Activated naive CD8-positive, alpha-beta T cell treated with anti-CD3 and anti-CD28 coated beads, Interleukin-2, amount 50 U/mL, for 24 hours (primary cell): Measurements from ENCODE around the gene ENO2.

Experiments used
- ATAC-seq: fragments of 150-1000 bp; cut with Tn5 transposase; one replicate; pipeline ENCODE4 v1.10.0; 2021
- DNase-seq: peaks from one replicate; pipeline ENCODE4 v3.0.0; 2021
- H3K27ac Mint-ChIP-seq: one replicate; pipeline ENCODE4 v1.8.0; 2021; ENCODE audit warnings: mild to moderate bottlenecking, mixed read lengths
- H3K27me3 Mint-ChIP-seq: one replicate; pipeline ENCODE4 v1.8.0; 2021; ENCODE audit warnings: mixed read lengths
- H3K36me3 Mint-ChIP-seq: one replicate; pipeline ENCODE4 v1.8.0; 2021; ENCODE audit warnings: low read depth, mixed read lengths
- H3K4me1 Mint-ChIP-seq: one replicate; pipeline ENCODE4 v1.8.0; 2021; ENCODE audit warnings: mixed read lengths
- H3K4me3 Mint-ChIP-seq: one replicate; pipeline ENCODE4 v1.8.0; 2021; ENCODE audit warnings: mild to moderate bottlenecking, moderate library complexity, mixed read lengths
- H3K9me3 Mint-ChIP-seq: one replicate; pipeline ENCODE4 v1.8.0; 2021; ENCODE audit warnings: mixed read lengths

Gene ENO2

GRCh38 chr12:6928022-6928702, 13.8 kb downstream of the ENO2 start:
- H3K36me3 Mint-ChIP-seq = peaks cover 8% of the 10 kb centered on the region
- H3K27ac Mint-ChIP-seq = peak overlapping the region; percentile 91
- H3K4me1 Mint-ChIP-seq = peaks cover 59% of the 10 kb centered on the region
- DNase-seq = no peak
- no peaks in the 10 kb centered on the region for H3K27me3 Mint-ChIP-seq
- H3K4me3 Mint-ChIP-seq = peak overlapping the region; percentile 83
- no peaks in the 10 kb centered on the region for H3K9me3 Mint-ChIP-seq
- peak; percentile 4 for ATAC-seq

- DNase-seq (no peak), ATAC-seq (no peak)
- H3K4me3 Mint-ChIP-seq = peak overlapping the region; percentile 83
- H3K4me1 Mint-ChIP-seq = peaks cover 60% of the 10 kb centered on the region
- H3K27me3 Mint-ChIP-seq = no peaks in the 10 kb centered on the region
- H3K9me3 Mint-ChIP-seq = no peaks in the 10 kb centered on the region
- peaks cover 8% of the 10 kb centered on the region for H3K36me3 Mint-ChIP-seq
- H3K27ac Mint-ChIP-seq = peak overlapping the region; percentile 91
Measured at GRCh38 chr12:6928703-6929407, 14.5 kb downstream of the ENO2 start.

GRCh38 chr12:6929466-6930452, 15.4 kb downstream of the ENO2 start:
- Mint-ChIP-seq H3K4me3 (peak overlapping the region; percentile 83), H3K4me1 (peaks cover 58% of the 10 kb centered on the region), H3K9me3 (no peaks in the 10 kb centered on the region), H3K36me3 (peaks cover 12% of the 10 kb centered on the region), H3K27ac (peak overlapping the region; percentile 91), H3K27me3 (no peaks in the 10 kb centered on the region)
- ATAC-seq (no peak), DNase-seq (no peak)

- Mint-ChIP-seq H3K4me3 (no peak overlapping the region), H3K36me3 (peaks cover 25% of the 10 kb centered on the region)
Measured at GRCh38 chr12:6932766-6933165, 18.4 kb downstream of the ENO2 start.

GRCh38 chr12:6934110-6934509, 19.7 kb downstream of the ENO2 start:
- Mint-ChIP-seq H3K36me3 (peaks cover 31% of the 10 kb centered on the region), H3K27ac (peak overlapping the region; percentile 66), H3K4me1 (peaks cover 67% of the 10 kb centered on the region), H3K27me3 (no peaks in the 10 kb centered on the region), H3K4me3 (no peak overlapping the region), H3K9me3 (no peaks in the 10 kb centered on the region)
- no peak for DNase-seq
- no peak for ATAC-seq

More at GRCh38 chr12:6932766-6933165, 18.4 kb downstream of the ENO2 start:
- H3K4me1 Mint-ChIP-seq = peaks cover 68% of the 10 kb centered on the region
- ATAC-seq = no peak
- H3K9me3 Mint-ChIP-seq = no peaks in the 10 kb centered on the region
- H3K27ac Mint-ChIP-seq = peak overlapping the region; percentile 68
- DNase-seq = no peak
- H3K27me3 Mint-ChIP-seq = no peaks in the 10 kb centered on the region

- DNase-seq (no peak), ATAC-seq (no peak)
- Mint-ChIP-seq H3K36me3 (peaks cover 38% of the 10 kb centered on the region), H3K4me1 (peaks cover 62% of the 10 kb centered on the region), H3K9me3 (no peaks in the 10 kb centered on the region), H3K4me3 (peak overlapping the region; percentile 86), H3K27ac (peak overlapping the region; percentile 95), H3K27me3 (no peaks in the 10 kb centered on the region)
Measured at GRCh38 chr12:6935371-6936193, 21.2 kb downstream of the ENO2 start.

GRCh38 chr12:6936194-6936635, 21.8 kb downstream of the ENO2 start:
- ATAC-seq (no peak), DNase-seq (no peak)
- H3K27me3 Mint-ChIP-seq = no peaks in the 10 kb centered on the region
- H3K36me3 Mint-ChIP-seq = peaks cover 35% of the 10 kb centered on the region
- H3K27ac Mint-ChIP-seq = peak overlapping the region; percentile 95
- H3K4me3 Mint-ChIP-seq = peak overlapping the region; percentile 86
- no peaks in the 10 kb centered on the region for H3K9me3 Mint-ChIP-seq
- peaks cover 56% of the 10 kb centered on the region for H3K4me1 Mint-ChIP-seq

GRCh38 chr12:6936636-6937480, 22.5 kb downstream of the ENO2 start:
- Mint-ChIP-seq H3K4me3 (peak overlapping the region; percentile 86), H3K36me3 (peaks cover 38% of the 10 kb centered on the region), H3K27me3 (no peaks in the 10 kb centered on the region), H3K27ac (peak overlapping the region; percentile 95), H3K4me1 (peaks cover 56% of the 10 kb centered on the region), H3K9me3 (no peaks in the 10 kb centered on the region)
- ATAC-seq (peak; percentile 60), DNase-seq (peak; percentile 74)

- peak overlapping the region; percentile 86 for H3K4me3 Mint-ChIP-seq
- ATAC-seq = peak; percentile 87
- DNase-seq = peak; percentile 93
- H3K27me3 Mint-ChIP-seq = no peaks in the 10 kb centered on the region
- peaks cover 39% of the 10 kb centered on the region for H3K36me3 Mint-ChIP-seq
- peaks cover 55% of the 10 kb centered on the region for H3K4me1 Mint-ChIP-seq
- peak overlapping the region; percentile 95 for H3K27ac Mint-ChIP-seq
- H3K9me3 Mint-ChIP-seq = no peaks in the 10 kb centered on the region
Measured at GRCh38 chr12:6937481-6938352, 23.3 kb downstream of the ENO2 start.

- no peaks in the 10 kb centered on the region for H3K9me3 Mint-ChIP-seq
- DNase-seq = no peak
- ATAC-seq = no peak
- H3K27me3 Mint-ChIP-seq = no peaks in the 10 kb centered on the region
- peaks cover 57% of the 10 kb centered on the region for H3K4me1 Mint-ChIP-seq
- peak overlapping the region; percentile 86 for H3K4me3 Mint-ChIP-seq
- peaks cover 36% of the 10 kb centered on the region for H3K36me3 Mint-ChIP-seq
- peak overlapping the region; percentile 95 for H3K27ac Mint-ChIP-seq
Measured at GRCh38 chr12:6938353-6939190, 24.2 kb downstream of the ENO2 start.

GRCh38 chr12:6939191-6939540, 24.8 kb downstream of the ENO2 start:
- Mint-ChIP-seq H3K4me3 (peak overlapping the region; percentile 86), H3K27me3 (no peaks in the 10 kb centered on the region), H3K36me3 (peaks cover 36% of the 10 kb centered on the region), H3K27ac (peak overlapping the region; percentile 88), H3K9me3 (no peaks in the 10 kb centered on the region), H3K4me1 (peaks cover 57% of the 10 kb centered on the region)
- ATAC-seq = no peak
- DNase-seq = no peak

GRCh38 chr12:6941267-6941666, 26.9 kb downstream of the ENO2 start:
- Mint-ChIP-seq H3K27ac (no peak overlapping the region), H3K9me3 (no peaks in the 10 kb centered on the region), H3K27me3 (no peaks in the 10 kb centered on the region), H3K4me1 (peaks cover 59% of the 10 kb centered on the region), H3K4me3 (no peak overlapping the region), H3K36me3 (peaks cover 32% of the 10 kb centered on the region)
- no peak for DNase-seq
- no peak for ATAC-seq
